ENCODE measurements around the gene HOGA1. TPM values are rescaled to one million over a fixed set of nuclear protein-coding genes. Genes with fewer than 3 reads are reported as not detected.

Gene HOGA1
- total and polyA plus RNA-seq, 2 donors (not counting 1 experiment from before 2014, with no cell fraction given): 0.58 to 1.5 TPM

DNA sequence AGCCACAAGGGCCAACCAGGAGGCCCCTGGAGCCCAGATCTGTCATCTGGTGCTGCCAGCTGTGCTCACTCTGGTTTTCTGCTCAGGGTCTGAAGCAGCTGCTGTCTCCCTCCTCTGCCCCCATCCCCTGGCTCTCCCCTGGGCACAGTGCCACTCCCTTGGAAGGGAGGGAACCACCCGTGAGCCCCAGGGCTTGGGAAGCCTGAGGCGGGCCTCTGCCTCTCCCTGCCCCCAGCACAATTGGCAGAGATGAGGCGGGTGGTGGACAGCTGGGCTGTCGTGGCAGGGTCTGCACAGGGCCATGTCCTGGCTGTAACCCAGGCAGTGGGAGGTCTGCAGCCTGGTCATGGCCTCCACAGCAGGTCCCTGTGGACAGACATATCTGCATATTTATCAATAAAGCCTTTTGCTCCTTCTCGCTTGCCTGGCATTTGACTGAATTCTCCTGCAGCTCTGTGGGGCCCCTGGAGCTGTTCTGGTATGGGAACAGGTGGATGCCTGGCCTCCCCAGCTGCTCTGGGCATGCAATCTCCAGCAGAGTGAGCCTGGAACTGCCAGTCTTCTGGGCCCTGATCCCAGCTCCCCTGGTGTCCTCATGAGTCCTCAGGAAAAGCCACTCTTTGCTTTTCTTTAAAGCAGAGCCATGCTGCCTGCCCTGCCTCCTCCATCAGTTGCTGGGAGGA lies 13.3 kb upstream of the HOGA1 start:
- Histone ChIP-seq H2AFZ (ENCODE audit: low read length) (no peak overlapping the region), H3K27ac (ENCODE audit: insufficient read depth, low read length) (no peak overlapping the region), H3K79me2 (ENCODE audit: control insufficient read depth, insufficient read depth, low read length) (no peaks in the 10 kb centered on the region), H3K4me3 (replicated peaks in 1 of 4; ENCODE audit: control extremely low read depth in 1 of 4, insufficient read depth in 1 of 4, low read depth in 3 of 4, low read length in 4 of 4) (no peak overlapping the region), H4K20me1 (ENCODE audit: control insufficient read depth, extremely low read depth, insufficient read depth, low read length) (no peaks in the 10 kb centered on the region), H3K36me3 (ENCODE audit: control insufficient read depth, insufficient read depth, low read length) (peaks cover 3% of the 10 kb centered on the region), H3K4me2 (ENCODE audit: extremely low read depth, insufficient read depth, low read length) (no peak overlapping the region), H3K9me3 (ENCODE audit: control insufficient read depth, insufficient read depth, low read depth, low read length) (no peaks in the 10 kb centered on the region), H3K9ac (ENCODE audit: insufficient read depth, low read length) (no peak overlapping the region), H3K27me3 (ENCODE audit: control insufficient read depth, insufficient read depth, low read length) (no peaks in the 10 kb centered on the region), H3K4me1 (ENCODE audit: control insufficient read depth, extremely low read depth, insufficient read depth, low read length) (peaks cover 3% of the 10 kb centered on the region)
- TF ChIP-seq EZH2 (IDR thresholded peaks at IDR 0.05; ENCODE audit: low read length, missing control alignments): no peak
- TF ChIP-seq, protein P1, sequence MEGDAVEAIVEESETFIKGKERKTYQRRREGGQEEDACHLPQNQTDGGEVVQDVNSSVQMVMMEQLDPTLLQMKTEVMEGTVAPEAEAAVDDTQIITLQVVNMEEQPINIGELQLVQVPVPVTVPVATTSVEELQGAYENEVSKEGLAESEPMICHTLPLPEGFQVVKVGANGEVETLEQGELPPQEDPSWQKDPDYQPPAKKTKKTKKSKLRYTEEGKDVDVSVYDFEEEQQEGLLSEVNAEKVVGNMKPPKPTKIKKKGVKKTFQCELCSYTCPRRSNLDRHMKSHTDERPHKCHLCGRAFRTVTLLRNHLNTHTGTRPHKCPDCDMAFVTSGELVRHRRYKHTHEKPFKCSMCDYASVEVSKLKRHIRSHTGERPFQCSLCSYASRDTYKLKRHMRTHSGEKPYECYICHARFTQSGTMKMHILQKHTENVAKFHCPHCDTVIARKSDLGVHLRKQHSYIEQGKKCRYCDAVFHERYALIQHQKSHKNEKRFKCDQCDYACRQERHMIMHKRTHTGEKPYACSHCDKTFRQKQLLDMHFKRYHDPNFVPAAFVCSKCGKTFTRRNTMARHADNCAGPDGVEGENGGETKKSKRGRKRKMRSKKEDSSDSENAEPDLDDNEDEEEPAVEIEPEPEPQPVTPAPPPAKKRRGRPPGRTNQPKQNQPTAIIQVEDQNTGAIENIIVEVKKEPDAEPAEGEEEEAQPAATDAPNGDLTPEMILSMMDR (conservative IDR thresholded peaks at IDR 0.05 in 1 of 2, IDR thresholded peaks at IDR 0.05 in 1 of 2; ENCODE audit: low read depth in 1 of 2, low read length in 2 of 2): no peak
- no peak for DNase-seq (ENCODE audit: low read depth in 2 of 2)

DNA sequence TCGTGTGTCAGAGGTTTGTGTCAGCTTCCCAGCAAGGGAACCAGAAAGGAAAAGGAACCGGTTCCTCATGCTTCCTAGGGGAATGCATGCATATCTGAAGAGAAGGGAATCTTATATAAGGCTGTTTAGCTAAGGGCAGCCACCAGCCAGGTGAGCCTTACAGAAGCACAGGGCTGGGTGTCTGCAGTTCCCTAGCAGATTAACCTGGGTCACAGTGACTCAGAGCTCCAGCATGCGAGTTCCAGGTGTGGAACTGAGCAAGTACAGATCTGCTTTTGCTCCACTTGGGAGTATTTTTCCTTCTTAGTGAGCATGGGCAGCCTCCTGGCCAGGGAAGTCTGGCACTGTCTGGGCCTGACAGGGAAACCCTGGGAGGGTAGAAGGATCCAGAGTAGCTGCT lies 12.6 kb upstream of the HOGA1 start:
- H3K4me3 ChIP-seq (replicated peaks in 1 of 4; ENCODE audit: control extremely low read depth in 1 of 4, insufficient read depth in 1 of 4, low read depth in 3 of 4, low read length in 4 of 4): no peak overlapping the region
- TF ChIP-seq EZH2 (IDR thresholded peaks at IDR 0.05; ENCODE audit: low read length, missing control alignments): no peak
- TF ChIP-seq, protein P1 (conservative IDR thresholded peaks at IDR 0.05 in 1 of 2, IDR thresholded peaks at IDR 0.05 in 1 of 2; ENCODE audit: low read depth in 1 of 2, low read length in 2 of 2): no peak
- no peak overlapping the region for H2AFZ ChIP-seq (ENCODE audit: low read length)
- no peak overlapping the region for H3K4me2 ChIP-seq (ENCODE audit: extremely low read depth, insufficient read depth, low read length)
- H3K27ac ChIP-seq (ENCODE audit: insufficient read depth, low read length): no peak overlapping the region
- peaks cover 3% of the 10 kb centered on the region for H3K4me1 ChIP-seq (ENCODE audit: control insufficient read depth, extremely low read depth, insufficient read depth, low read length)
- no peaks in the 10 kb centered on the region for H3K9me3 ChIP-seq (ENCODE audit: control insufficient read depth, insufficient read depth, low read depth, low read length)
- H4K20me1 ChIP-seq (ENCODE audit: control insufficient read depth, extremely low read depth, insufficient read depth, low read length): no peaks in the 10 kb centered on the region
- H3K9ac ChIP-seq (ENCODE audit: insufficient read depth, low read length): no peak overlapping the region
- no peaks in the 10 kb centered on the region for H3K79me2 ChIP-seq (ENCODE audit: control insufficient read depth, insufficient read depth, low read length)
- H3K27me3 ChIP-seq (ENCODE audit: control insufficient read depth, insufficient read depth, low read length): no peaks in the 10 kb centered on the region
- no peak for DNase-seq (ENCODE audit: low read depth in 2 of 2)
- H3K36me3 ChIP-seq (ENCODE audit: control insufficient read depth, insufficient read depth, low read length): peaks cover 3% of the 10 kb centered on the region

DNA sequence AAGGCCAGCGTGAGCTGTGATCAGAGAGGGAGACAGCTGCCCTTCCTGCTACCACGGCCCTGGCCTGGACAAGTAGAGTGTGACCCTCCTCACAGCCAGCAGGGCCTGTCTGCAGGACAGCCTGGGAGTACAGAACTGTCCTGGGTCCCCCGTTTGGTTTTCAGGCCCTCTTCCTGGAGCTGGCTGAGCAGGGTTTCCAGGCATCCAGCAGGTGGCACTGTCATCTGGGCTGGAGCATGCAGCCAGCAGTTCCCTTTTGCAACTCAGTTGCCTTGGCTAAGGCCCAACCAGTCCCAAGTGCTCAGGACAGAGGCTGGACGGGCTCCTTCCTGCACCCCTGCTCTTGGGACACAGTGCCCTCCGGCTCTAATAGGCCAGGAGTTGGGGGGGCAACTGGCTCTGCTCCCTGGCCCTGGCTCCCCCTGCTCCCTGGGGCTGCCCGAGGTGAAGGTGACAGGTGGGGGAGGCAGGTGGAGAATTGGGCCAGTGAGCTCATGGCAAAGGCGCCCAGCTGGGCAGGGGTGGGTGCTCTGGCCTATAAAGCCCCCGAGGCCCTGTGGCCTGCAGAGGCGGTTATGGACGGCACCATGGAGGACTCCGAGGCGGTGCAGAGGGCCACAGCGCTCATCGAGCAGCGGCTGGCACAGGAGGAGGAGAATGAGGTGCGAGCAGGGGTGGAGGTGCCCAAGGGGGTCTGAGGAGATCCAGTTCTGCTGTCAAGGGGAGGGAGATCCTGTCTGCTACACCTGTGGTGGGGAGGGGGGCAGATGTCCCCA lies 11.8 kb upstream of the HOGA1 start, which contains the start of gene ANKRD2:
TSS of gene ANKRD2 (plus strand) at position 566 of the 776 bp plus-strand sequence. CDS start at position 576, 10 bp downstream.
- DNase-seq (ENCODE audit: low read depth in 2 of 2): peak; percentile 64 to 80
- Histone ChIP-seq H3K36me3 (ENCODE audit: control insufficient read depth, insufficient read depth, low read length) (peaks cover 3% of the 10 kb centered on the region), H3K27ac (ENCODE audit: insufficient read depth, low read length) (no peak within 1 kb of the TSS), H4K20me1 (ENCODE audit: control insufficient read depth, extremely low read depth, insufficient read depth, low read length) (no peaks in the 10 kb centered on the region), H3K4me2 (ENCODE audit: extremely low read depth, insufficient read depth, low read length) (no peak within 1 kb of the TSS), H3K4me1 (ENCODE audit: control insufficient read depth, extremely low read depth, insufficient read depth, low read length) (peaks cover 3% of the 10 kb centered on the region), H3K79me2 (ENCODE audit: control insufficient read depth, insufficient read depth, low read length) (no peaks in the 10 kb centered on the region), H3K9me3 (ENCODE audit: control insufficient read depth, insufficient read depth, low read depth, low read length) (no peaks in the 10 kb centered on the region), H3K27me3 (ENCODE audit: control insufficient read depth, insufficient read depth, low read length) (no peaks in the 10 kb centered on the region), H3K9ac (ENCODE audit: insufficient read depth, low read length) (no peak within 1 kb of the TSS), H3K4me3 (replicated peaks in 1 of 4; ENCODE audit: control extremely low read depth in 1 of 4, insufficient read depth in 1 of 4, low read depth in 3 of 4, low read length in 4 of 4) (no peak within 1 kb of the TSS), H2AFZ (ENCODE audit: low read length) (no peak within 1 kb of the TSS)
- TF ChIP-seq, protein P1 (conservative IDR thresholded peaks at IDR 0.05 in 1 of 2, IDR thresholded peaks at IDR 0.05 in 1 of 2; ENCODE audit: low read depth in 1 of 2, low read length in 2 of 2): peak; percentile 78 to 94
- no peak for TF ChIP-seq EZH2 (IDR thresholded peaks at IDR 0.05; ENCODE audit: low read length, missing control alignments)
